Ascending aorta (tissue), 2 donors: ENCODE measurements around the gene TAS2R20. TPM values are rescaled to one million over a fixed set of nuclear protein-coding genes. Genes with fewer than 3 reads are reported as not detected.

Source experiments
- DNase-seq, 2 donors: peaks; one replicate each; pipeline ENCODE4 v3.0.0-alpha.2; 2019; ENCODE audit warnings: low spot score in 2 of 2
- H3K27ac ChIP-seq, 2 donors: fragments of 200-600 bp; sonication (generic); one replicate each; pipeline ENCODE4 v1.5.1; 2016 to 2017; ENCODE audit warnings: mild to moderate bottlenecking in 1 of 2
- H3K27me3 ChIP-seq: fragments of 200-600 bp; sonication (generic); one replicate; pipeline ENCODE4 v1.5.1; 2017
- H3K36me3 ChIP-seq, 2 donors: fragments of 200-600 bp; sonication (generic); one replicate each; pipeline ENCODE4 v1.5.1; 2016
- H3K4me1 ChIP-seq, 2 donors: fragments of 200-600 bp; sonication (generic); one replicate each; pipeline ENCODE4 v1.5.1; 2016 to 2017; ENCODE audit warnings: mild to moderate bottlenecking in 1 of 2
- H3K4me3 ChIP-seq, 2 donors: fragments of 200-600 bp; sonication (generic); one replicate each; pipeline ENCODE4 v1.5.1; 2016 to 2017; ENCODE audit warnings: mild to moderate bottlenecking in 1 of 2
- H3K9me3 ChIP-seq, 2 donors: fragments of 200-600 bp; sonication (generic); one replicate each; pipeline ENCODE4 v1.5.1; 2016
- CTCF ChIP-seq, 3 experiments: fragments of 200-600 bp in 2 of 3; fragments of 450-650 bp in 1 of 3; sonication (generic) in 2 of 3; IDR thresholded peaks; one replicate each; pipeline ENCODE4 v1.5.1; 2016 to 2019; ENCODE audit warnings: antibody characterized with exemption in 3 of 3, mild to moderate bottlenecking in 1 of 3, moderate library complexity in 1 of 3
- intact Hi-C: fragments of 100-400 bp; cut with DNase I; formaldehyde crosslinking; loops from one replicate; pipeline ENCODE4 v1.15.1; 2023
- total RNA-seq: library from RNA; depleted of rRNA; stranded (reverse); fragments of >200 nt; gene quantifications from one replicate; pipeline ENCODE4 v1.1.0, GENCODE V29; 2016

Gene TAS2R20
- total RNA-seq, 1 donor from 2014 or later, result 4.7 TPM

GRCh38 chr12:11026118-11026517 lies 28.0 kb upstream of the TAS2R20 start:
- Histone ChIP-seq H3K36me3 (peaks cover 0 to 8% of the 10 kb centered on the region in 2 donors), H3K27ac (no peak overlapping the region), H3K9me3 (peaks cover 0 to 7% of the 10 kb centered on the region in 2 donors), H3K4me3 (no peak overlapping the region), H3K27me3 (no peaks in the 10 kb centered on the region), H3K4me1 (no peaks in the 10 kb centered on the region)
- TF ChIP-seq CTCF (IDR thresholded peaks at IDR 0.05), result no peak
- intact Hi-C loops, result no loop called here
- no peak for DNase-seq

- Histone ChIP-seq H3K36me3 (peaks cover 0 to 8% of the 10 kb centered on the region in 2 donors), H3K4me1 (no peaks in the 10 kb centered on the region), H3K27me3 (no peaks in the 10 kb centered on the region), H3K9me3 (peaks cover 0 to 7% of the 10 kb centered on the region in 2 donors), H3K4me3 (no peak overlapping the region), H3K27ac (no peak overlapping the region)
- no peak for DNase-seq
- intact Hi-C loops, result no loop called here
- TF ChIP-seq CTCF (IDR thresholded peaks at IDR 0.05), result no peak
These were observed 25.3 kb upstream of the TAS2R20 start for GRCh38 chr12:11023387-11023786.

- Histone ChIP-seq H3K4me3 (no peak within 1 kb of the TSS), H3K27ac (no peak within 1 kb of the TSS), H3K4me1 (no peaks in the 10 kb centered on the region), H3K27me3 (no peaks in the 10 kb centered on the region), H3K36me3 (peaks cover 0 to under 1% of the 10 kb centered on the region in 2 donors), H3K9me3 (peaks cover 0 to 7% of the 10 kb centered on the region in 2 donors)
- intact Hi-C loops, result no loop called here
- TF ChIP-seq CTCF (IDR thresholded peaks at IDR 0.05), result no peak
- DNase-seq, result no peak
These were observed 24.4 kb upstream of the TAS2R20 start, which contains the start of gene TAS2R19 for GRCh38 chr12:11022520-11022919. Gene TAS2R19, minus strand, starts transcription at chr12:11022620. Its CDS starts 49 bp downstream, at chr12:11022571.

GRCh38 chr12:11016937-11017336 lies 18.8 kb upstream of the TAS2R20 start:
- H3K27ac ChIP-seq, result no peak overlapping the region
- H3K4me1 ChIP-seq, result no peaks in the 10 kb centered on the region
- H3K27me3 ChIP-seq, result no peaks in the 10 kb centered on the region
- DNase-seq, result no peak
- no peak for TF ChIP-seq CTCF (IDR thresholded peaks at IDR 0.05)
- no peaks in the 10 kb centered on the region for H3K9me3 ChIP-seq
- intact Hi-C loops, result no loop called here
- H3K36me3 ChIP-seq, result peaks cover 0 to 8% of the 10 kb centered on the region in 2 donors
- no peak overlapping the region for H3K4me3 ChIP-seq

DNA sequence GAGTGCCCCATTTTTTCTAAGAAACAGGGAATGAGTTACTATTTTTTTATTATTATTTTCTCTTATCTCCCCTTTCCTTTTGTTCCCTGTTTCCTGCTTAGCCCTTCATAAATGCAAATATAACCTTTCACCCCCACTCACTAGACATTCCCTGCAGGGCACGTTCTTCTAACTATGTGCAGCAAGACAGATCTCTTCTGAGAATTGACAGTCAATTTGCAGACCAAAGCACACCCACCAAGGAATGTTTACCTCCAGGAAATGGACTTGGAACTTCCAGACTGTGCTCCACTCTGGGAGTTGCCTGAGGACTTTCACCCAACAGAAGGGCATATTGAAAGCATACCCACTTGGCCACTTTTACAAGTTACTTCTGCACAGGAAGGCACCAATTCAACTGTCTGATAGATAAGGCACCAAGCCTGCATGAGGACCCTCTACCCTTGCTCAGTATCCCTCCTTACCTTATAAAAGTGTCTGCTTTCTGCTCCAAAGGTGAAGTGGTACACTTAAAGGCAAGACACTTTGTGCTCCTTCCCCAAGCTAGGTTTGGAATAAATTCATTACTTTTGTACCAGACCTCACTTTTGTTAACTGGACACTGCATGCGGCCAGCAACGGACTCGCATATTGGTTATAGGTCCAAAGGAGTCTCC lies 17.8 kb upstream of the TAS2R20 start:
- H3K9me3 ChIP-seq, result no peaks in the 10 kb centered on the region
- H3K27me3 ChIP-seq, result no peaks in the 10 kb centered on the region
- no peak for DNase-seq
- intact Hi-C loops, result no loop called here
- TF ChIP-seq CTCF (IDR thresholded peaks at IDR 0.05), result no peak
- H3K36me3 ChIP-seq, result peaks cover 0 to 8% of the 10 kb centered on the region in 2 donors
- no peak overlapping the region for H3K27ac ChIP-seq
- H3K4me1 ChIP-seq, result no peaks in the 10 kb centered on the region
- H3K4me3 ChIP-seq, result no peak overlapping the region
